WTC11 (cell line): ENCODE measurements around the gene HLTF. TPM values are rescaled to one million over a fixed set of nuclear protein-coding genes. Genes with fewer than 3 reads are reported as not detected.

Experiments used
- ATAC-seq: fragments of 200-7000 bp; cut with Tn5 transposase; 2 replicates; pipeline ENCODE4 v1.10.0; 2021; ENCODE audit warnings: mild to moderate bottlenecking, moderate library complexity
- CTCF ChIA-PET: fragments of 300-600 bp; sonication (Branson Sonifier 250); formaldehyde crosslinking; loops from one replicate; lab custom pipeline; 2021; ENCODE audit warnings: antibody characterized with exemption; lab: Charles Lee
- POLR2A ChIA-PET: fragments of 350-600 bp; sonication (Branson Sonifier 250); formaldehyde crosslinking; loops from one replicate; lab custom pipeline; 2021; ENCODE audit warnings: antibody characterized with exemption; lab: Charles Lee
- DNase-seq: peaks from one replicate; pipeline ENCODE4 v3.0.0; 2021; ENCODE audit warnings: low spot score
- H3K27ac Mint-ChIP-seq: 2 replicates; pipeline ENCODE4 v1.8.0; 2021; ENCODE audit warnings: mixed read lengths
- H3K27me3 Mint-ChIP-seq: 2 replicates; pipeline ENCODE4 v1.8.0; 2021; ENCODE audit warnings: low read depth, mild to moderate bottlenecking, moderate library complexity, mixed read lengths
- H3K36me3 Mint-ChIP-seq: 2 replicates; pipeline ENCODE4 v1.8.0; 2021; ENCODE audit warnings: mixed read lengths
- H3K4me1 Mint-ChIP-seq: 2 replicates; pipeline ENCODE4 v1.8.0; 2022; ENCODE audit warnings: mixed read lengths
- H3K4me3 Mint-ChIP-seq: 2 replicates; pipeline ENCODE4 v1.8.0; 2021; ENCODE audit warnings: mild to moderate bottlenecking, moderate library complexity, mixed read lengths
- H3K9me3 Mint-ChIP-seq: 2 replicates; pipeline ENCODE4 v1.8.0; 2021; ENCODE audit warnings: mixed read lengths
- E2F5 ChIP-seq: sonication (generic); formaldehyde crosslinking; IDR thresholded peaks from 2 replicates; pipeline ENCODE4 v1.8.1; 2022; ENCODE audit warnings: mild to moderate bottlenecking, moderate library complexity, missing genetic modification reagents
- EMX1 ChIP-seq: fragments of 250-450 bp; sonication (Bioruptor Pico); IDR thresholded peaks from 2 replicates; pipeline ENCODE4 v1.8.0; 2021; ENCODE audit warnings: mild to moderate bottlenecking
- GABPB1 ChIP-seq: sonication (generic); formaldehyde crosslinking; IDR thresholded peaks from 2 replicates; pipeline ENCODE4 v1.8.1; 2023; ENCODE audit warnings: mild to moderate bottlenecking, missing genetic modification reagents
- HMGA2 ChIP-seq: fragments of 250-450 bp; sonication (Bioruptor Pico); IDR thresholded peaks from 2 replicates; pipeline ENCODE4 v1.4.0; 2021; ENCODE audit warnings: mild to moderate bottlenecking, moderate library complexity
- JUN ChIP-seq: sonication (generic); formaldehyde crosslinking; IDR thresholded peaks from 2 replicates; pipeline ENCODE4 v1.8.0; 2023; ENCODE audit warnings: mild to moderate bottlenecking, missing genetic modification reagents
- NR3C1 ChIP-seq: sonication (generic); formaldehyde crosslinking; conservative IDR thresholded peaks from 2 replicates; pipeline ENCODE4 v1.8.1; 2023; ENCODE audit warnings: low read depth, mild to moderate bottlenecking, missing genetic modification reagents
- SMAD3 ChIP-seq: sonication (generic); formaldehyde crosslinking; IDR thresholded peaks from 2 replicates; pipeline ENCODE4 v1.8.0; 2022; ENCODE audit warnings: missing genetic modification reagents, mild to moderate bottlenecking, borderline replicate concordance
- ZMAT4 ChIP-seq: fragments of 250-450 bp; sonication (Bioruptor Pico); IDR thresholded peaks from 2 replicates; pipeline ENCODE4 v1.9.0; 2021; ENCODE audit warnings: mild to moderate bottlenecking
- ZNF138 ChIP-seq: sonication (generic); formaldehyde crosslinking; conservative IDR thresholded peaks from 2 replicates; pipeline ENCODE4 v1.8.1; 2022; ENCODE audit warnings: mild to moderate bottlenecking, moderate library complexity, missing genetic modification reagents
- total RNA-seq: library from RNA; stranded (reverse); gene quantifications from 3 replicates; pipeline ENCODE4 v1.2.3, GENCODE V29; 2021
- TF ChIP-seq, protein P1 (sequence below): sonication (generic); formaldehyde crosslinking; IDR thresholded peaks from 2 replicates; pipeline ENCODE4 v1.8.1; 2023; ENCODE audit warnings: mild to moderate bottlenecking, missing genetic modification reagents, borderline replicate concordance
- TF ChIP-seq, protein P2 (sequence below): sonication (generic); formaldehyde crosslinking; IDR thresholded peaks from 2 replicates; pipeline ENCODE4 v1.8.1; 2023; ENCODE audit warnings: mild to moderate bottlenecking, missing genetic modification reagents, moderate library complexity
- TF ChIP-seq, protein P3 (sequence below): sonication (generic); formaldehyde crosslinking; IDR thresholded peaks from 2 replicates; pipeline ENCODE4 v1.8.1; 2023; ENCODE audit warnings: mild to moderate bottlenecking, missing genetic modification reagents, moderate library complexity
- TF ChIP-seq, protein P4 (sequence below): fragments of 250-450 bp; sonication (Bioruptor Pico); IDR thresholded peaks from 2 replicates; pipeline ENCODE4 v1.9.0; 2021; ENCODE audit warnings: mild to moderate bottlenecking
- TF ChIP-seq, protein P5 (sequence below): sonication (generic); formaldehyde crosslinking; IDR thresholded peaks from 2 replicates; pipeline ENCODE4 v1.8.0; 2022; ENCODE audit warnings: mild to moderate bottlenecking, missing genetic modification reagents
- TF ChIP-seq, protein P6 (sequence below): fragments of 250-450 bp; sonication (Bioruptor Pico); IDR thresholded peaks from 2 replicates; pipeline ENCODE4 v2.1.2; 2022; ENCODE audit warnings: mild to moderate bottlenecking, moderate library complexity
- TF ChIP-seq, protein P7 (sequence below): sonication (generic); formaldehyde crosslinking; conservative IDR thresholded peaks from 2 replicates; pipeline ENCODE4 v1.8.1; 2022; ENCODE audit warnings: mild to moderate bottlenecking, missing genetic modification reagents
- TF ChIP-seq, protein P8 (sequence below): sonication (generic); formaldehyde crosslinking; IDR thresholded peaks from 2 replicates; pipeline ENCODE4 v1.8.1; 2022; ENCODE audit warnings: low read depth, mild to moderate bottlenecking, moderate library complexity, missing genetic modification reagents, borderline replicate concordance
- TF ChIP-seq, protein P9 (sequence below): sonication (generic); formaldehyde crosslinking; IDR thresholded peaks from 2 replicates; pipeline ENCODE4 v1.8.0; 2023; ENCODE audit warnings: missing genetic modification reagents

The HLTF gene
- total RNA-seq, 1 experiment from 2014 or later = 62.4 TPM

GRCh38 chr3:149115114-149115513 lies 28.8 kb upstream of the HLTF start (continued):
- TF ChIP-seq, protein P1, sequence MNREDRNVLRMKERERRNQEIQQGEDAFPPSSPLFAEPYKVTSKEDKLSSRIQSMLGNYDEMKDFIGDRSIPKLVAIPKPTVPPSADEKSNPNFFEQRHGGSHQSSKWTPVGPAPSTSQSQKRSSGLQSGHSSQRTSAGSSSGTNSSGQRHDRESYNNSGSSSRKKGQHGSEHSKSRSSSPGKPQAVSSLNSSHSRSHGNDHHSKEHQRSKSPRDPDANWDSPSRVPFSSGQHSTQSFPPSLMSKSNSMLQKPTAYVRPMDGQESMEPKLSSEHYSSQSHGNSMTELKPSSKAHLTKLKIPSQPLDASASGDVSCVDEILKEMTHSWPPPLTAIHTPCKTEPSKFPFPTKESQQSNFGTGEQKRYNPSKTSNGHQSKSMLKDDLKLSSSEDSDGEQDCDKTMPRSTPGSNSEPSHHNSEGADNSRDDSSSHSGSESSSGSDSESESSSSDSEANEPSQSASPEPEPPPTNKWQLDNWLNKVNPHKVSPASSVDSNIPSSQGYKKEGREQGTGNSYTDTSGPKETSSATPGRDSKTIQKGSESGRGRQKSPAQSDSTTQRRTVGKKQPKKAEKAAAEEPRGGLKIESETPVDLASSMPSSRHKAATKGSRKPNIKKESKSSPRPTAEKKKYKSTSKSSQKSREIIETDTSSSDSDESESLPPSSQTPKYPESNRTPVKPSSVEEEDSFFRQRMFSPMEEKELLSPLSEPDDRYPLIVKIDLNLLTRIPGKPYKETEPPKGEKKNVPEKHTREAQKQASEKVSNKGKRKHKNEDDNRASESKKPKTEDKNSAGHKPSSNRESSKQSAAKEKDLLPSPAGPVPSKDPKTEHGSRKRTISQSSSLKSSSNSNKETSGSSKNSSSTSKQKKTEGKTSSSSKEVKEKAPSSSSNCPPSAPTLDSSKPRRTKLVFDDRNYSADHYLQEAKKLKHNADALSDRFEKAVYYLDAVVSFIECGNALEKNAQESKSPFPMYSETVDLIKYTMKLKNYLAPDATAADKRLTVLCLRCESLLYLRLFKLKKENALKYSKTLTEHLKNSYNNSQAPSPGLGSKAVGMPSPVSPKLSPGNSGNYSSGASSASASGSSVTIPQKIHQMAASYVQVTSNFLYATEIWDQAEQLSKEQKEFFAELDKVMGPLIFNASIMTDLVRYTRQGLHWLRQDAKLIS (CRISPR knock-in tag) = no peak
- no peak for TF ChIP-seq HMGA2 (CRISPR knock-in tag)
- TF ChIP-seq, protein P2, sequence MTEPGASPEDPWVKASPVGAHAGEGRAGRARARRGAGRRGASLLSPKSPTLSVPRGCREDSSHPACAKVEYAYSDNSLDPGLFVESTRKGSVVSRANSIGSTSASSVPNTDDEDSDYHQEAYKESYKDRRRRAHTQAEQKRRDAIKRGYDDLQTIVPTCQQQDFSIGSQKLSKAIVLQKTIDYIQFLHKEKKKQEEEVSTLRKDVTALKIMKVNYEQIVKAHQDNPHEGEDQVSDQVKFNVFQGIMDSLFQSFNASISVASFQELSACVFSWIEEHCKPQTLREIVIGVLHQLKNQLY (CRISPR knock-in tag) = no peak

- ATAC-seq (peak; percentile 47; the same call in 1 of the 2 replicates), DNase-seq (no peak)
- CTCF ChIA-PET = interaction anchor here (1.5 kb wide), 1 partner anchor 159 kb away, joined by 8 read pairs; no protein-coding TSS in a partner anchor
Observed at GRCh38 chr3:149114458-149114857, 28.1 kb upstream of the HLTF start.

GRCh38 chr3:149104484-149104883 lies 18.2 kb upstream of the HLTF start:
- H3K27ac Mint-ChIP-seq = no peak overlapping the region
- no peaks in the 10 kb centered on the region for H3K4me1 Mint-ChIP-seq
- CTCF ChIA-PET = no interaction called here
- no peak for DNase-seq
- POLR2A ChIA-PET = no interaction called here
- no peak for ATAC-seq
- peaks cover 26% of the 10 kb centered on the region for H3K36me3 Mint-ChIP-seq
- H3K4me3 Mint-ChIP-seq = no peak overlapping the region
- peaks cover 2% of the 10 kb centered on the region; the same call in 1 of the 2 replicates for H3K27me3 Mint-ChIP-seq
- peaks cover 49% of the 10 kb centered on the region for H3K9me3 Mint-ChIP-seq
- TF ChIP-seq ZMAT4 (CRISPR knock-in tag) = no peak
- TF ChIP-seq, protein P3, sequence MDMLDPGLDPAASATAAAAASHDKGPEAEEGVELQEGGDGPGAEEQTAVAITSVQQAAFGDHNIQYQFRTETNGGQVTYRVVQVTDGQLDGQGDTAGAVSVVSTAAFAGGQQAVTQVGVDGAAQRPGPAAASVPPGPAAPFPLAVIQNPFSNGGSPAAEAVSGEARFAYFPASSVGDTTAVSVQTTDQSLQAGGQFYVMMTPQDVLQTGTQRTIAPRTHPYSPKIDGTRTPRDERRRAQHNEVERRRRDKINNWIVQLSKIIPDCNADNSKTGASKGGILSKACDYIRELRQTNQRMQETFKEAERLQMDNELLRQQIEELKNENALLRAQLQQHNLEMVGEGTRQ (CRISPR knock-in tag) = no peak
- TF ChIP-seq NR3C1 (CRISPR knock-in tag) = no peak
- TF ChIP-seq JUN (CRISPR knock-in tag) = no peak
- TF ChIP-seq, protein P4, sequence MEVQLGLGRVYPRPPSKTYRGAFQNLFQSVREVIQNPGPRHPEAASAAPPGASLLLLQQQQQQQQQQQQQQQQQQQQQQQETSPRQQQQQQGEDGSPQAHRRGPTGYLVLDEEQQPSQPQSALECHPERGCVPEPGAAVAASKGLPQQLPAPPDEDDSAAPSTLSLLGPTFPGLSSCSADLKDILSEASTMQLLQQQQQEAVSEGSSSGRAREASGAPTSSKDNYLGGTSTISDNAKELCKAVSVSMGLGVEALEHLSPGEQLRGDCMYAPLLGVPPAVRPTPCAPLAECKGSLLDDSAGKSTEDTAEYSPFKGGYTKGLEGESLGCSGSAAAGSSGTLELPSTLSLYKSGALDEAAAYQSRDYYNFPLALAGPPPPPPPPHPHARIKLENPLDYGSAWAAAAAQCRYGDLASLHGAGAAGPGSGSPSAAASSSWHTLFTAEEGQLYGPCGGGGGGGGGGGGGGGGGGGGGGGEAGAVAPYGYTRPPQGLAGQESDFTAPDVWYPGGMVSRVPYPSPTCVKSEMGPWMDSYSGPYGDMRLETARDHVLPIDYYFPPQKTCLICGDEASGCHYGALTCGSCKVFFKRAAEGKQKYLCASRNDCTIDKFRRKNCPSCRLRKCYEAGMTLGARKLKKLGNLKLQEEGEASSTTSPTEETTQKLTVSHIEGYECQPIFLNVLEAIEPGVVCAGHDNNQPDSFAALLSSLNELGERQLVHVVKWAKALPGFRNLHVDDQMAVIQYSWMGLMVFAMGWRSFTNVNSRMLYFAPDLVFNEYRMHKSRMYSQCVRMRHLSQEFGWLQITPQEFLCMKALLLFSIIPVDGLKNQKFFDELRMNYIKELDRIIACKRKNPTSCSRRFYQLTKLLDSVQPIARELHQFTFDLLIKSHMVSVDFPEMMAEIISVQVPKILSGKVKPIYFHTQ (CRISPR knock-in tag) = no peak
- TF ChIP-seq, protein P5, sequence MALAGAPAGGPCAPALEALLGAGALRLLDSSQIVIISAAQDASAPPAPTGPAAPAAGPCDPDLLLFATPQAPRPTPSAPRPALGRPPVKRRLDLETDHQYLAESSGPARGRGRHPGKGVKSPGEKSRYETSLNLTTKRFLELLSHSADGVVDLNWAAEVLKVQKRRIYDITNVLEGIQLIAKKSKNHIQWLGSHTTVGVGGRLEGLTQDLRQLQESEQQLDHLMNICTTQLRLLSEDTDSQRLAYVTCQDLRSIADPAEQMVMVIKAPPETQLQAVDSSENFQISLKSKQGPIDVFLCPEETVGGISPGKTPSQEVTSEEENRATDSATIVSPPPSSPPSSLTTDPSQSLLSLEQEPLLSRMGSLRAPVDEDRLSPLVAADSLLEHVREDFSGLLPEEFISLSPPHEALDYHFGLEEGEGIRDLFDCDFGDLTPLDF = no peak
- no peak for TF ChIP-seq SMAD3 (CRISPR knock-in tag)
- no peak for TF ChIP-seq E2F5 (CRISPR knock-in tag)
- TF ChIP-seq, protein P6, sequence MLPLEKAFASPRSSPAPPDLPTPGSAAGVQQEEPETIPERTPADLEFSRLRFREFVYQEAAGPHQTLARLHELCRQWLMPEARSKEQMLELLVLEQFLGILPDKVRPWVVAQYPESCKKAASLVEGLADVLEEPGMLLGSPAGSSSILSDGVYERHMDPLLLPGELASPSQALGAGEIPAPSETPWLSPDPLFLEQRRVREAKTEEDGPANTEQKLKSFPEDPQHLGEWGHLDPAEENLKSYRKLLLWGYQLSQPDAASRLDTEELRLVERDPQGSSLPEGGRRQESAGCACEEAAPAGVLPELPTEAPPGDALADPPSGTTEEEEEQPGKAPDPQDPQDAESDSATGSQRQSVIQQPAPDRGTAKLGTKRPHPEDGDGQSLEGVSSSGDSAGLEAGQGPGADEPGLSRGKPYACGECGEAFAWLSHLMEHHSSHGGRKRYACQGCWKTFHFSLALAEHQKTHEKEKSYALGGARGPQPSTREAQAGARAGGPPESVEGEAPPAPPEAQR (CRISPR knock-in tag) = no peak
- no peak for TF ChIP-seq EMX1
- TF ChIP-seq, protein P7, sequence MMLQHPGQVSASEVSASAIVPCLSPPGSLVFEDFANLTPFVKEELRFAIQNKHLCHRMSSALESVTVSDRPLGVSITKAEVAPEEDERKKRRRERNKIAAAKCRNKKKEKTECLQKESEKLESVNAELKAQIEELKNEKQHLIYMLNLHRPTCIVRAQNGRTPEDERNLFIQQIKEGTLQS (CRISPR knock-in tag) = no peak

More at GRCh38 chr3:149114458-149114857, 28.1 kb upstream of the HLTF start:
- Mint-ChIP-seq H3K9me3 (peaks cover 18% of the 10 kb centered on the region), H3K4me3 (no peak overlapping the region), H3K4me1 (peaks cover 12% of the 10 kb centered on the region), H3K27ac (peak overlapping the region; percentile 10; the same call in 1 of the 2 replicates)
- POLR2A ChIA-PET = no interaction called here
- TF ChIP-seq ZNF138 (CRISPR knock-in tag) (no peak), GABPB1 (CRISPR knock-in tag) (no peak)
- TF ChIP-seq, protein P8, sequence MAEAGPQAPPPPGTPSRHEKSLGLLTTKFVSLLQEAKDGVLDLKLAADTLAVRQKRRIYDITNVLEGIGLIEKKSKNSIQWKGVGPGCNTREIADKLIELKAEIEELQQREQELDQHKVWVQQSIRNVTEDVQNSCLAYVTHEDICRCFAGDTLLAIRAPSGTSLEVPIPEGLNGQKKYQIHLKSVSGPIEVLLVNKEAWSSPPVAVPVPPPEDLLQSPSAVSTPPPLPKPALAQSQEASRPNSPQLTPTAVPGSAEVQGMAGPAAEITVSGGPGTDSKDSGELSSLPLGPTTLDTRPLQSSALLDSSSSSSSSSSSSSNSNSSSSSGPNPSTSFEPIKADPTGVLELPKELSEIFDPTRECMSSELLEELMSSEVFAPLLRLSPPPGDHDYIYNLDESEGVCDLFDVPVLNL (CRISPR knock-in tag) = no peak
- TF ChIP-seq, protein P9, sequence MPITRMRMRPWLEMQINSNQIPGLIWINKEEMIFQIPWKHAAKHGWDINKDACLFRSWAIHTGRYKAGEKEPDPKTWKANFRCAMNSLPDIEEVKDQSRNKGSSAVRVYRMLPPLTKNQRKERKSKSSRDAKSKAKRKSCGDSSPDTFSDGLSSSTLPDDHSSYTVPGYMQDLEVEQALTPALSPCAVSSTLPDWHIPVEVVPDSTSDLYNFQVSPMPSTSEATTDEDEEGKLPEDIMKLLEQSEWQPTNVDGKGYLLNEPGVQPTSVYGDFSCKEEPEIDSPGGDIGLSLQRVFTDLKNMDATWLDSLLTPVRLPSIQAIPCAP (CRISPR knock-in tag) = no peak
- TF ChIP-seq, all 79 proteins: peak for 0
- Mint-ChIP-seq H3K27me3 (no peaks in the 10 kb centered on the region), H3K36me3 (peaks cover 9% of the 10 kb centered on the region)
